Progenitor cell of endocrine pancreas (in vitro differentiated cells): ENCODE measurements around the gene GUCY2F. TPM values are rescaled to one million over a fixed set of nuclear protein-coding genes. Genes with fewer than 3 reads are reported as not detected.

Experiments
- DNase-seq: peaks from one replicate; pipeline ENCODE4 v3.0.0; 2021; ENCODE audit warnings: low spot score; ENCODE audit not compliant: unreplicated experiment
- H3K27ac Mint-ChIP-seq: 2 replicates; pipeline ENCODE4 v1.8.0; 2021; ENCODE audit warnings: mild to moderate bottlenecking, moderate library complexity, mixed read lengths
- H3K27me3 Mint-ChIP-seq: 2 replicates; pipeline ENCODE4 v1.8.0; 2021; ENCODE audit warnings: mixed read lengths
- H3K36me3 Mint-ChIP-seq: 2 replicates; pipeline ENCODE4 v1.8.0; 2022; ENCODE audit warnings: mixed read lengths; ENCODE audit not compliant: insufficient read depth
- H3K4me1 Mint-ChIP-seq: 2 replicates; pipeline ENCODE4 v1.8.0; 2021; ENCODE audit warnings: low read depth, mixed read lengths
- H3K4me3 Mint-ChIP-seq: 2 replicates; pipeline ENCODE4 v1.8.0; 2021; ENCODE audit warnings: low read depth, mild to moderate bottlenecking, moderate library complexity, mixed read lengths
- H3K9me3 Mint-ChIP-seq: 2 replicates; pipeline ENCODE4 v1.8.0; 2021; ENCODE audit warnings: low read depth, mixed read lengths
- CTCF ChIP-seq: fragments of 200-600 bp; sonication (generic); IDR thresholded peaks from one replicate; pipeline ENCODE4 v1.5.0; 2021; ENCODE audit warnings: antibody characterized with exemption, mild to moderate bottlenecking; ENCODE audit not compliant: unreplicated experiment
- total RNA-seq: library from RNA; stranded (reverse); gene quantifications from 2 replicates; pipeline ENCODE4 v1.2.1, GENCODE V29; 2021

Gene GUCY2F
- total RNA-seq, 1 donor from 2014 or later, result 0.10 TPM

- H3K4me3 Mint-ChIP-seq, result no peak overlapping the region
- no peak for DNase-seq
- no peaks in the 10 kb centered on the region for H3K36me3 Mint-ChIP-seq
- H3K4me1 Mint-ChIP-seq, result no peaks in the 10 kb centered on the region
- no peak overlapping the region for H3K27ac Mint-ChIP-seq
- no peak for TF ChIP-seq CTCF
- no peaks in the 10 kb centered on the region for H3K9me3 Mint-ChIP-seq
- H3K27me3 Mint-ChIP-seq, result no peaks in the 10 kb centered on the region
Observed at GRCh38 chrX:109346491-109346890, 135.4 kb downstream of the GUCY2F start.

GRCh38 chrX:109345856-109346255 is 136.0 kb downstream of the GUCY2F start:
- H3K9me3 Mint-ChIP-seq, result no peaks in the 10 kb centered on the region
- no peaks in the 10 kb centered on the region for H3K36me3 Mint-ChIP-seq
- no peaks in the 10 kb centered on the region for H3K27me3 Mint-ChIP-seq
- H3K4me3 Mint-ChIP-seq, result no peak overlapping the region
- H3K27ac Mint-ChIP-seq, result no peak overlapping the region
- no peaks in the 10 kb centered on the region for H3K4me1 Mint-ChIP-seq
- no peak for TF ChIP-seq CTCF
- DNase-seq, result no peak

- Mint-ChIP-seq H3K36me3 (no peaks in the 10 kb centered on the region), H3K27ac (no peak overlapping the region), H3K27me3 (no peaks in the 10 kb centered on the region), H3K9me3 (no peaks in the 10 kb centered on the region), H3K4me1 (no peaks in the 10 kb centered on the region), H3K4me3 (no peak overlapping the region)
- TF ChIP-seq CTCF, result no peak
- DNase-seq, result no peak
Observed at GRCh38 chrX:109344678-109345077, 137.2 kb downstream of the GUCY2F start.

- Mint-ChIP-seq H3K27me3 (no peaks in the 10 kb centered on the region), H3K9me3 (no peaks in the 10 kb centered on the region), H3K36me3 (no peaks in the 10 kb centered on the region), H3K27ac (no peak overlapping the region), H3K4me1 (no peaks in the 10 kb centered on the region), H3K4me3 (no peak overlapping the region)
- no peak for DNase-seq
- no peak for TF ChIP-seq CTCF
Observed at GRCh38 chrX:109344101-109344500, 137.8 kb downstream of the GUCY2F start.

GRCh38 chrX:109343671-109344070 is 138.2 kb downstream of the GUCY2F start:
- Mint-ChIP-seq H3K36me3 (no peaks in the 10 kb centered on the region), H3K27ac (no peak overlapping the region), H3K27me3 (no peaks in the 10 kb centered on the region), H3K4me1 (no peaks in the 10 kb centered on the region), H3K9me3 (no peaks in the 10 kb centered on the region), H3K4me3 (no peak overlapping the region)
- TF ChIP-seq CTCF, result no peak
- no peak for DNase-seq
